Neutrophil (primary cell): ENCODE data around the gene TUBB1.

Source experiments
- H3K27ac ChIP-seq: fragments of 200-600 bp; sonication (generic); 2 replicates; pipeline ENCODE4 v1.5.1; 2016; ENCODE audit warnings: mild to moderate bottlenecking, moderate library complexity
- H3K27me3 ChIP-seq: fragments of 200-600 bp; sonication (generic); 2 replicates; pipeline ENCODE4 v1.6.0; 2016; ENCODE audit warnings: mild to moderate bottlenecking
- H3K36me3 ChIP-seq: fragments of 200-600 bp; sonication (generic); 2 replicates; pipeline ENCODE4 v1.5.1; 2017
- H3K4me1 ChIP-seq, 2 experiments: fragments of 200-600 bp in 1 of 2; sonication (generic) in 1 of 2; 1 replicate in 1 of 2; 2 replicates in 1 of 2; pipeline versions ENCODE4 v1.5.1 to v1.6.1; 2013 to 2016; ENCODE audit warnings: low read depth in 1 of 2, low read length in 1 of 2, mild to moderate bottlenecking in 1 of 2, moderate library complexity in 1 of 2; ENCODE audit not compliant: control insufficient read depth in 1 of 2, insufficient read depth in 1 of 2
- H3K4me3 ChIP-seq, 2 experiments: fragments of 200-600 bp in 1 of 2; sonication (generic) in 1 of 2; 1 replicate in 1 of 2; 2 replicates in 1 of 2; pipeline ENCODE4 v1.5.1; 2013 to 2016; ENCODE audit warnings: low read depth in 1 of 2, low read length in 1 of 2, mild to moderate bottlenecking in 1 of 2, moderate library complexity in 1 of 2
- H3K9me3 ChIP-seq: fragments of 200-600 bp; sonication (generic); 2 replicates; pipeline ENCODE4 v1.5.1; 2016
- TF ChIP-seq, protein P1 (sequence below): fragments of 200-600 bp; sonication (generic); IDR thresholded peaks from 2 replicates; pipeline ENCODE4 v1.5.1; 2016; ENCODE audit warnings: antibody characterized with exemption

TUBB1 gene

DNA sequence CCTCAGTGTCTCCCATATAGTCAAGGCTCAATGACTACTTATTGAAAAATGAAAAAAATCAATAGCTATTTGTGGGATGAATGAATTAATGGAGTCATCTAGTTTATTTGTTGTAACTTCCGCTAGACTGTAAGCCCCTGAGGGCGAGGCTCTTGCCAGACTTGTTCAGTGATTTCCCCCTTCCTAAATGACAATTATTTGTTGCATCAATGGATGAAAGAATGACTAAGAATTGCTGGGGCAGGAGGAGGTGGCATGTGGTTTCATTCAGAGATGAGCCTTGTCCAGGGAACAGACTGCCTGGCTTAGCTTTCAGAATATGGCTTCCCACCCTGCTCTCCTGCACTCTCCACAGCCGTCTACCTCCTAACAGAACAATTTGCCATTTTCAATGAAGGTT lies 24.5 kb downstream of the TUBB1 start:
- Histone ChIP-seq H3K9me3 (no peaks in the 10 kb centered on the region), H3K27ac (no peak overlapping the region), H3K27me3 (no peaks in the 10 kb centered on the region), H3K4me3 (peak overlapping the region in 1 of 2 experiments; percentile 87), H3K4me1 (peaks cover 22 to 29% of the 10 kb centered on the region in 2 experiments), H3K36me3 (no peaks in the 10 kb centered on the region)
- TF ChIP-seq, protein P1, sequence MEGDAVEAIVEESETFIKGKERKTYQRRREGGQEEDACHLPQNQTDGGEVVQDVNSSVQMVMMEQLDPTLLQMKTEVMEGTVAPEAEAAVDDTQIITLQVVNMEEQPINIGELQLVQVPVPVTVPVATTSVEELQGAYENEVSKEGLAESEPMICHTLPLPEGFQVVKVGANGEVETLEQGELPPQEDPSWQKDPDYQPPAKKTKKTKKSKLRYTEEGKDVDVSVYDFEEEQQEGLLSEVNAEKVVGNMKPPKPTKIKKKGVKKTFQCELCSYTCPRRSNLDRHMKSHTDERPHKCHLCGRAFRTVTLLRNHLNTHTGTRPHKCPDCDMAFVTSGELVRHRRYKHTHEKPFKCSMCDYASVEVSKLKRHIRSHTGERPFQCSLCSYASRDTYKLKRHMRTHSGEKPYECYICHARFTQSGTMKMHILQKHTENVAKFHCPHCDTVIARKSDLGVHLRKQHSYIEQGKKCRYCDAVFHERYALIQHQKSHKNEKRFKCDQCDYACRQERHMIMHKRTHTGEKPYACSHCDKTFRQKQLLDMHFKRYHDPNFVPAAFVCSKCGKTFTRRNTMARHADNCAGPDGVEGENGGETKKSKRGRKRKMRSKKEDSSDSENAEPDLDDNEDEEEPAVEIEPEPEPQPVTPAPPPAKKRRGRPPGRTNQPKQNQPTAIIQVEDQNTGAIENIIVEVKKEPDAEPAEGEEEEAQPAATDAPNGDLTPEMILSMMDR: no peak

DNA sequence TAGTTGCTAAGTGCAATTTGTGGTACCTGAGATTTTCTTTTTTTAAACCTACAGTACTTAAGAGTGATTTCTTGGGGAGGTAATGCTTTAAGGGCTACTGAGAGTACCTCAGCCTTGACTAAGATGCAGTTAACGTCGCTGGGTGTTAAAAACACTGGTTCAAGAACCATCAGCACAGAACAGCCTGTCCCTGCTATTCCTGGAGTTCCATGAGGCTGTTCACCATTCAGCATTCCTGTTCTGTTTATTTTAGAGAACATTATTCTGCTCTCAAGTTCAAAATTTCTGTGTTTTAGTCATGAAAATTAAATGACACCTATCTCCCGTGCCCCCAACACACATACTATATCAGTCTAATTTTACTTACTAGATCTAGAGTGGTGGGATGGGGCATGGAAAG lies 25.1 kb downstream of the TUBB1 start:
- H3K27ac ChIP-seq: no peak overlapping the region

DNA sequence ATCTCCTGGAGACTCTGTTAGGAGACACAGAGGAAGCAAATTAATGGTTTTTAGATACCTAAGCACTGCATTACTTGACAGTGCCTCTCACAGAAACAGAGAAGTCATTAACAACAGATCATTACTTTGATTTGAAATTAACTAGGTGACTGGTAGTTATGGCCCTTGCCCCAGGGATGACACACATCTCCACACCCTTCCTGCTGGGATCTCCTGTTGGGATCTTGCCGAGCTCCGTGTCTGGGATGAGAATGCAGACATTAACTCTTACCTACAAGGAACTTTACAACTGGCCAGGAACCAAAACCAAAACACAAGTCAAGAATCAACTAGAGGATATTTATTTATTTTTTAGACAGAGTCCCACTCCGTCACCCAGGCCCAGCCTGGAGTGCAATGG lies 25.6 kb downstream of the TUBB1 start:
- TF ChIP-seq, protein P1: no peak
- Histone ChIP-seq H3K9me3 (no peaks in the 10 kb centered on the region), H3K4me1 (peaks cover 22 to 29% of the 10 kb centered on the region in 2 experiments), H3K36me3 (no peaks in the 10 kb centered on the region), H3K4me3 (no peak overlapping the region), H3K27me3 (peaks cover 10% of the 10 kb centered on the region), H3K27ac (no peak overlapping the region)

More for the DNA sequence above, 25.1 kb downstream of the TUBB1 start:
- peaks cover 22 to 29% of the 10 kb centered on the region in 2 experiments for H3K4me1 ChIP-seq
- no peaks in the 10 kb centered on the region for H3K9me3 ChIP-seq
- H3K4me3 ChIP-seq: no peak overlapping the region
- TF ChIP-seq, protein P1: no peak
- peaks cover 5% of the 10 kb centered on the region for H3K27me3 ChIP-seq
- H3K36me3 ChIP-seq: no peaks in the 10 kb centered on the region

DNA sequence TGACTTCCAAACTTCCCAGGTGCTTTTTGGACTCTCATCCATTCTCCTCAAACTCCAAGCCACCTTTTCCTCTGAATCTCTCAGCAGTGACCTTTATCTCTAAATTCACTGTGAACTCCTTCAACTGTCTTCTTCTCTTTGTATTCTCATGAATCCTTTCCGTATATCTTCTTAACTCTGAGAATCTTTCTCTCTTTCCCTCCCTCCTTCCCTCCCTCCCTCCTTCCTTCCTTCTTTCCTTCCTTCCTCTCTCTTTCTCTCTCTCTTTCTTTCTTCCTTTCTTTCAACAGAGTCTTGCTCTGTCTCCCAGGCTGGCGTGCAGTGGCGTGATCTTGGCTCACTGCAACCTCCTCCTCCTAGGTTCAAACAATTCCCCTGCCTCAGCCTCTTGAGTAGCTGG lies 27.6 kb downstream of the TUBB1 start:
- Histone ChIP-seq H3K36me3 (no peaks in the 10 kb centered on the region), H3K27ac (no peak overlapping the region), H3K9me3 (no peaks in the 10 kb centered on the region), H3K27me3 (peaks cover 22% of the 10 kb centered on the region), H3K4me1 (peaks cover 16 to 18% of the 10 kb centered on the region in 2 experiments), H3K4me3 (no peak overlapping the region)
- TF ChIP-seq, protein P1: no peak

DNA sequence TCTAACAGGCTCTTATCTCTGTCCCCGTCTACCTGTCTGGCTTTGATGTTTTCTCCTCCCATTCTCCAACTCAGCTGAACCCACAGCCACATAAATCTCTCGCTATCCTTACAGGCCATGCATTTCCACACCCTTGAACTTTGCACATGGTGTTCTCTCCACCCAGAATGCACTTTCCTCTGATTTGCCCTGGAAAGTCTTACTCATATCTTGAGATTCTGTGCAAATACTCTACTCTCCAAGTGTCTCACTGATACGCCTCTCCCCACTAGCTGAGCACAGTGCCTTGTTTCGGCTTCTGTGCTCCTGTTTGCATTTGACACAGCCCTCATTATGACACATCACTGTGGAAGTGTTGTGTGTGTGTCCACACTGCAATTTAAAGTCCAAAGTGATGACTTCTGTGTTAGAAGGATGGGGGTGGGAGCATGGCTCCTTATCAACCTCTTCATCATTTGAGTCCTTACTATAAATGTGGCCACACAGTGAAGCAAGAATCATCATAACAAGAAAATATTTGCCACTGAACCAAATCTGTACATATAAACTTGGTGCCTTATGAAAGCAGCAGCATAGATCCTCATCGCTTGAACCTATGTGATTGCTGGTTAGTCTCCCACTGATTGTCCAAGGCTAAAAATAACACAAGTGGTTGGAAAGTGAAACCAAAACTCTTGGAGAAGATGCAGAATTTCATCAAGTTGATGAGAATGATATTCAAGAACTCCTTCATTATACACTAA lies 28.9 kb downstream of the TUBB1 start:
- TF ChIP-seq, protein P1: no peak
- Histone ChIP-seq H3K4me3 (no peak overlapping the region), H3K27me3 (peaks cover 34% of the 10 kb centered on the region), H3K36me3 (no peaks in the 10 kb centered on the region), H3K27ac (no peak overlapping the region), H3K9me3 (no peaks in the 10 kb centered on the region), H3K4me1 (peaks cover 8 to 13% of the 10 kb centered on the region in 2 experiments)
